ENCODE measurements around the gene LRRC37A.
"Not testable (repeated sequence)": the region's sequence is repeated elsewhere in the genome, so short reads cannot be mapped to it uniquely, and the experiment has no call there.

DNA sequence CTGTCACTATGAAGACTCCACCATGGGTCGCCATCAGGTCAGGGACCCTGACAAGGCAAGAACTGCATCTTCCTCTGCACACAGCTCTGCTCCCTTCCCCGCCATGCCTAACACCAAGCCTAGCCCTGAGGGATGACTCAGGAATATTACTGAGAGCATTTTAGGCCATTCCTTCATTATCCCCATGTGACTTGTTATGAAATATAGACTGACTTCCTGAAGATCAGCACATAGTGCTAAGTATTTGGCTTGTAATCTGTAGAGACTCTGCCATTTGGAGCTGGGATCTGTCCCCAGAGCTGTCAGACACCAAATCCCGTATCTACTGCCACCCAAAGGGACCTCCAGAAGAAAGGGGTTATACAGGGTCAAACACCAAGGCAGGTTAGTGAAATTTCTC is 47.2 kb downstream of the LRRC37A start:
- TF ChIP-seq NRF1 (conservative IDR thresholded peaks at IDR 0.05; ENCODE audit: low read depth, low read length); ZNF217 (IDR thresholded peaks at IDR 0.05): not testable (repeated sequence)

All from GM12878 (cell line).